ENCODE measurements around the gene RBBP8NL.

RBBP8NL gene

GRCh38 chr20:62364911-62365736 is 62.2 kb downstream of the RBBP8NL start:
- no peak for DNase-seq (ENCODE audit: extremely low read depth in 1 of 2, low read depth in 1 of 2)

GRCh38 chr20:62363920-62364851 is 63.2 kb downstream of the RBBP8NL start:
- DNase-seq (ENCODE audit: extremely low read depth in 1 of 2, low read depth in 1 of 2), result no peak

GRCh38 chr20:62362991-62363919 is 64.1 kb downstream of the RBBP8NL start:
- DNase-seq (ENCODE audit: extremely low read depth in 1 of 2, low read depth in 1 of 2), result no peak

GRCh38 chr20:62362590-62362940 is 64.8 kb downstream of the RBBP8NL start:
- no peak for DNase-seq (ENCODE audit: extremely low read depth in 1 of 2, low read depth in 1 of 2)

- DNase-seq (ENCODE audit: extremely low read depth in 1 of 2, low read depth in 1 of 2), result no peak
Measured at GRCh38 chr20:62361799-62362589, 65.3 kb downstream of the RBBP8NL start.

GRCh38 chr20:62360854-62361798 is 66.2 kb downstream of the RBBP8NL start:
- no peak for DNase-seq (ENCODE audit: extremely low read depth in 1 of 2, low read depth in 1 of 2)
